Duodenal mucosa (tissue), 2 donors: ENCODE results near the gene DTD1.

Experiments used
- H3K27ac ChIP-seq: one replicate; pipeline ENCODE4 v1.7.0; 2013; ENCODE audit warnings: low read depth, low read length
- H3K27me3 ChIP-seq, 2 donors: one replicate each; pipeline ENCODE4 v1.7.0; 2013; ENCODE audit warnings: low read length in 2 of 2, control low read depth in 1 of 2; ENCODE audit not compliant: insufficient read depth in 2 of 2, control insufficient read depth in 1 of 2
- H3K36me3 ChIP-seq, 2 donors: one replicate each; pipeline ENCODE4 v1.7.0; 2013; ENCODE audit warnings: low read length in 2 of 2, control low read depth in 1 of 2; ENCODE audit not compliant: insufficient read depth in 2 of 2, control insufficient read depth in 1 of 2
- H3K4me1 ChIP-seq, 2 donors: one replicate each; pipeline ENCODE4 v1.7.0; 2013; ENCODE audit warnings: low read length in 2 of 2, control low read depth in 1 of 2; ENCODE audit not compliant: insufficient read depth in 2 of 2, control insufficient read depth in 1 of 2
- H3K4me3 ChIP-seq, 2 donors: one replicate each; pipeline ENCODE4 v1.7.0; 2013; ENCODE audit warnings: low read length in 2 of 2, low read depth in 1 of 2
- H3K9ac ChIP-seq, 2 donors: one replicate each; pipeline ENCODE4 v1.7.0; 2013; ENCODE audit warnings: low read length in 2 of 2, low read depth in 1 of 2
- H3K9me3 ChIP-seq, 2 donors: one replicate each; pipeline ENCODE4 v1.7.0; 2013; ENCODE audit warnings: low read length in 2 of 2, control low read depth in 1 of 2; ENCODE audit not compliant: control insufficient read depth in 1 of 2

The DTD1 gene

GRCh38 chr20:18672834-18673233 lies 85.0 kb downstream of the DTD1 start:
- Histone ChIP-seq H3K9ac (no peak overlapping the region), H3K36me3 (no peaks in the 10 kb centered on the region), H3K27ac (no peak overlapping the region), H3K9me3 (no peaks in the 10 kb centered on the region), H3K4me1 (peaks cover 3 to 8% of the 10 kb centered on the region in 2 donors), H3K27me3 (no peaks in the 10 kb centered on the region), H3K4me3 (no peak overlapping the region)

- no peaks in the 10 kb centered on the region for H3K36me3 ChIP-seq
- H3K4me1 ChIP-seq: peaks cover 4 to 9% of the 10 kb centered on the region in 2 donors
- H3K9ac ChIP-seq: no peak overlapping the region
- no peaks in the 10 kb centered on the region for H3K9me3 ChIP-seq
- no peaks in the 10 kb centered on the region for H3K27me3 ChIP-seq
- H3K27ac ChIP-seq: no peak overlapping the region
- no peak overlapping the region for H3K4me3 ChIP-seq
Observed at GRCh38 chr20:18676396-18676795, 88.5 kb downstream of the DTD1 start.

GRCh38 chr20:18677126-18677525 lies 89.3 kb downstream of the DTD1 start:
- H3K4me3 ChIP-seq: no peak overlapping the region

GRCh38 chr20:18678549-18679419 lies 90.9 kb downstream of the DTD1 start:
- peaks cover 4 to 9% of the 10 kb centered on the region in 2 donors for H3K4me1 ChIP-seq
- H3K27me3 ChIP-seq: no peaks in the 10 kb centered on the region
- no peak overlapping the region for H3K27ac ChIP-seq
- no peaks in the 10 kb centered on the region for H3K9me3 ChIP-seq
- no peak overlapping the region for H3K4me3 ChIP-seq
- no peaks in the 10 kb centered on the region for H3K36me3 ChIP-seq
- no peak overlapping the region for H3K9ac ChIP-seq

More at GRCh38 chr20:18677126-18677525, 89.3 kb downstream of the DTD1 start:
- Histone ChIP-seq H3K27ac (no peak overlapping the region), H3K9me3 (no peaks in the 10 kb centered on the region), H3K36me3 (no peaks in the 10 kb centered on the region), H3K4me1 (peaks cover 4 to 9% of the 10 kb centered on the region in 2 donors), H3K9ac (no peak overlapping the region), H3K27me3 (no peaks in the 10 kb centered on the region)

- no peaks in the 10 kb centered on the region for H3K9me3 ChIP-seq
- H3K4me3 ChIP-seq: no peak overlapping the region
- no peak overlapping the region for H3K9ac ChIP-seq
- H3K27me3 ChIP-seq: no peaks in the 10 kb centered on the region
- no peaks in the 10 kb centered on the region for H3K36me3 ChIP-seq
- peaks cover 8 to 19% of the 10 kb centered on the region in 2 donors for H3K4me1 ChIP-seq
- no peak overlapping the region for H3K27ac ChIP-seq
Observed at GRCh38 chr20:18683839-18684238, 96.0 kb downstream of the DTD1 start.

GRCh38 chr20:18684775-18685174 lies 96.9 kb downstream of the DTD1 start:
- Histone ChIP-seq H3K27ac (no peak overlapping the region), H3K9ac (no peak overlapping the region), H3K27me3 (no peaks in the 10 kb centered on the region), H3K36me3 (no peaks in the 10 kb centered on the region), H3K9me3 (no peaks in the 10 kb centered on the region), H3K4me1 (peaks cover 7 to 10% of the 10 kb centered on the region in 2 donors), H3K4me3 (no peak overlapping the region)

- Histone ChIP-seq H3K27ac (no peak overlapping the region), H3K9ac (no peak overlapping the region), H3K27me3 (no peaks in the 10 kb centered on the region), H3K36me3 (no peaks in the 10 kb centered on the region), H3K9me3 (no peaks in the 10 kb centered on the region), H3K4me1 (peaks cover 7 to 9% of the 10 kb centered on the region in 2 donors), H3K4me3 (no peak overlapping the region)
Observed at GRCh38 chr20:18685406-18685805, 97.6 kb downstream of the DTD1 start.

GRCh38 chr20:18686696-18687095 lies 98.8 kb downstream of the DTD1 start:
- Histone ChIP-seq H3K4me1 (peaks cover 8 to 10% of the 10 kb centered on the region in 2 donors), H3K27ac (no peak overlapping the region), H3K36me3 (no peaks in the 10 kb centered on the region), H3K4me3 (no peak overlapping the region), H3K9me3 (no peaks in the 10 kb centered on the region), H3K27me3 (no peaks in the 10 kb centered on the region), H3K9ac (no peak overlapping the region)

GRCh38 chr20:18688676-18689075 lies 100.8 kb downstream of the DTD1 start:
- Histone ChIP-seq H3K27me3 (no peaks in the 10 kb centered on the region), H3K9ac (no peak overlapping the region), H3K27ac (no peak overlapping the region), H3K4me3 (no peak overlapping the region), H3K36me3 (no peaks in the 10 kb centered on the region), H3K4me1 (peaks cover 15 to 20% of the 10 kb centered on the region in 2 donors), H3K9me3 (no peaks in the 10 kb centered on the region)

- H3K9me3 ChIP-seq: no peaks in the 10 kb centered on the region
Observed at GRCh38 chr20:18689557-18689956, 101.7 kb downstream of the DTD1 start.

More at GRCh38 chr20:18689557-18689956, 101.7 kb downstream of the DTD1 start:
- Histone ChIP-seq H3K9ac (no peak overlapping the region), H3K4me3 (no peak overlapping the region), H3K27me3 (no peaks in the 10 kb centered on the region), H3K4me1 (peaks cover 15 to 20% of the 10 kb centered on the region in 2 donors), H3K36me3 (no peaks in the 10 kb centered on the region), H3K27ac (no peak overlapping the region)
